DOHH2 (cell line): ENCODE data around the gene VAT1.

Experiments used
- CTCF ChIP-seq: fragments of 200-600 bp; sonication (generic); IDR thresholded peaks from one replicate; pipeline ENCODE4 v1.5.1; 2014; ENCODE audit warnings: antibody characterized with exemption, mild to moderate bottlenecking, low read depth, low read length; ENCODE audit not compliant: poor library complexity, severe bottlenecking
- EZH2phosphoT487 ChIP-seq: fragments of 200-600 bp; sonication (generic); IDR thresholded peaks from 2 replicates; pipeline ENCODE4 v1.6.1; 2017; ENCODE audit warnings: borderline replicate concordance, mild to moderate bottlenecking, antibody characterized with exemption, low read length, moderate library complexity, mixed read lengths

GRCh38 chr17:42980274-42980765 is 41.9 kb downstream of the VAT1 start, which contains the start of gene RUNDC1:
- no peak for TF ChIP-seq EZH2phosphoT487
- TF ChIP-seq CTCF = no peak
